Middle frontal gyrus (tissue), 1 donor: ENCODE results near the gene RASSF8.

Source experiments
- DNase-seq: peaks from one replicate; pipeline ENCODE4 v3.0.0-alpha.2; 2015; ENCODE audit warnings: low spot score; ENCODE audit errors: extremely low spot score

Gene RASSF8

DNA sequence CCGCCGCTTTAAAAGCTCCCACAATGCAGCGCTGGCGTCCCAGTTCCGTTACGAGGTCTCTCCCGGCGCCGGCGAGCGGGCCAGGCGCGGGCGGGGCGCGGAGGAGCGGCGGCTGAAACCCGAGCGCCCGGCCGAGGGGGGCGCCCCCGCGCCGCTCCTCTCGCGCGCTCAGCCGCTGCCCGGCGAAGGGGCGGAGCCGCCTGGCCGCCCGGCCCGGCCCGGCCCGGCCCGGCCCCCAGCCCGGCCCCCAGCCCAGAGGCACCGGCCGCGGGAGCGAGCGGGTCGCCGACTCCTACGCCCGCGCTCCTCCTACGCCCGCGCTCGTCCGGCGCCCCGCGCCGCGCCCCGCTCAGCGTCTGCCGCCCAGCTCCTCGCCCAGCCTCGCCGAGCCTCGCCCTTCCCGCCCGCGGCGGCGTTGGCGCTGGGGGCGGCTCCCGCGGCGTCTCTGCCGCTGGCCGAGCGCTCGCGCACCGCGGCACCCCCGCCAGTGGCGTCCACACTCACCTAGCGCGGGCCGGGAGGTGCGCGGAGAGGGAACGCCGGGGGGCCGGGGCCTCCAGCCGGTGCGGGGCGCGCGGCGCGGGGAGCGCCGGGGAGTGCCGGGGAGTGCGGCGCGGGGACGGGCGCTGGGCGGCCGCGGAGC, at the start of gene RASSF8:
RASSF8 (plus strand) TSS at position 255 of the 643 bp plus-strand sequence. CDS start 96,662 bp downstream, outside the sequence.
- peak; percentile 57 for DNase-seq

DNA sequence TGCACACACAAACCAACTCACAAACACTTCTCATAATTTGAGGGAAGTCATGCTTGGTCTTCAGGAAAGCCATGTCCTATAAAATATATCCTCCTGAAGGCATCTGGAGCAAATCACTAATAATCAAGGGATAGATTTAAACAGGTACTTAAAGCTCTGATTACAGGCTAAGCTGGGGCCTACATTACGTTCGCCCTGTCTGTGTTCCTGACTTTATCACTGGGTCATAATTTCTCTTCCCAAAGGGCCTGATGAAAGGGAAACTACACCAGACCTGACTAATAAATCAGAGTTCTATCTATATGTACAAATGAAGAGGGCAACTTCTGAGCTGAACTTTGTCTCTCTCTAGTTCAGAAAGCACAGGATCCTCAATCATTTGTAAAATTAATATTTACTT, 43.9 kb upstream of the RASSF8 start:
- no peak for DNase-seq

DNA sequence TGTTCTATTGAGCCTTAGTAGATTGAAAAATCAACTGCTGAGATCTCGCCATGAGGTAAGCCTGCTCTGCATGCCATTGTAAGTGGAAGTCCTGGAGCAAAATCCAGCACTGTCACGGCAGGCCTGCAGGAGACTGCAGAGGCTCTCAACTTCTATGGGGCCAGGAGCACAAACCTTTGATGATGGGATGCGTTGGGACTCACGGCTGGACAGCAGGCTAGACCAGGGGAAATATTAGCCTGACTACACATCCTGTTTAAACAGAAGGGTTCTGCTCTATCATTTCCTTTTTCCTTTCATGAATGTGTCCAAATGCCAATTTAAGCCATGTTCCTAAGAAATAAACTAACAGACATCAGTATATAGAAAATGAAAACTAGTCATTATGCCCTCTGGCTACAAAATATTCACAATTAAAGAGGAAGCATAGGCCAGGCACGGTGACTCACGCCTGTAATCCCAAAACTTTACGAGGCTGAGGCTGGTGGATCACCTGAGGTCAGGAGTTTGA, 33.9 kb upstream of the RASSF8 start:
- DNase-seq = no peak

DNA sequence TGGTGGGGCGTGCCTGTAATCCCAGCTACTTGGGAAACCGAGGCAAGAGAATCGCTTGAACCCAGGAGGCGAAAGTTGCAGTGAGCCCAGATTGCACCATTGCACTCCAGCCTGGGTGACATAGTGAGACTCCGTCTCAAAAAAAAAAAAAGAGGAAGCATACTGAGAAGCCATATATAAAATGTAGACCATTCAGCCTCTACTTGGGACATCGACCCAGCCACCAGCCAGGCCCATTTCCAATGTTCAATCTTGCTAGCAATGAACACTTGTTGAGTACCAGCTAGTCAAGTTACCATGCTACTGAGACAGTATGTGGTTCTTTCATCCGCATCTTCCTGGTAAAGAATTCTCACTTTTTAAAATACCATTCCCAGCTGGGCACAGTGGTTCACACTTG, 33.4 kb upstream of the RASSF8 start:
- DNase-seq = no peak

- no peak for DNase-seq
These were observed 31.9 kb upstream of the RASSF8 start for GRCh38 chr12:25926536-25926935.

DNA sequence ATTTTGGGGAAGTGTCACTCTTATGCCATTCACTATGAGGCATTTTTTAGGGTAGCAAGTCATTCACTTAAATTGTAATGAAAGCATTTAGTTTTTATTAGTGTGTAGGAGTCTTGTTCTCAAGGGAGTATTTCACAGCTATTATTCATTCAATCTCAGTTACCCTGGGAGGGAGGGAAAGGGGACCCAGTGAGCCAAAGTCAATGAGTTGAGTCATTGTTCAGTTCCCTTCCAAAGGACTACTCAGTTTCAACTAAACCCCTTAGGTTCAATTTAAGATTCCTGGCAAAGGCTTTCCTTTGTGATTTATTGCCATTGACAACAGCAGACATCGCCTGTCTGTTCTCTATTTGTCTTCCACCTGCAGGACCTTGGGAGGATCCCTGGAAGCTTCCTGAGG, 29.3 kb upstream of the RASSF8 start:
- no peak for DNase-seq

- no peak for DNase-seq
These were observed 25.5 kb upstream of the RASSF8 start for GRCh38 chr12:25932971-25933370.

GRCh38 chr12:25934456-25934855, 24.0 kb upstream of the RASSF8 start:
- no peak for DNase-seq

DNA sequence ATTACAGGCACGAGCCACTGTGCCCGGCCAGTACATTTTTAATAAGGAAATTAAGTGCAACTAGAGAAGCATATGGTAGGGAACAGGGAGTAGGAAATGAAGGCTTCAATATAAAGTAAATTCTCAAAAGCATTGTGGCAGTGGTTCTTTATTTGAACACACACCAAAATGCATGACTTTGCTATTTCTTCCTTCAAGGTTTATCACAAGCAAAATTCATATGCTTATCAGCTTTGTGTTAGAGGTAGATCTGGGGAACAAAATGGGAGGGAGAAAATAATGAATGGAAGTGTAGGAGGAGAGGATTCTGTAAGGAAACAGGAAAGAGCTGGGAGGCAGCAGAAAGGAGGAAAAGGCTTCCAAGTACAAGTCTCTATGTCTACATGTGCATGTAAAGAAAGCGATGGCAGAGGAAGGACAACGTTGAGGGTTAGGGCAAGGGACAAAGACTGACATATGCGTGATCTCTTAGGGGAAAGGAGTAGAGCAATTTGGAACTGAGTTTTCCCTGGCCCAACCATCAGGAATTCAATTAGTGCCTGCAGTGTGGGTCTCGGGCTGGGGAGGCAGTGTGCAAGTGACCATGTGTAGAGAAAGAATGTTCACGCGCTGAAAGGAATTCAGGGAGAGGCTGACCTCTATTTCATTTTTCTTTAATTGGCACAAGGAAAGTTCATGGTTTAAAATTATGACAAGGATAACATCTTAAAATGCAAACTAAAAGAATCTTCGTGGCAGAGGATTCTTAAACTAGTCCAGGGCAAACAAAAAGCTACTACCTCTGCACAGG, 22.9 kb upstream of the RASSF8 start:
- no peak for DNase-seq

- DNase-seq = no peak
These were observed 21.4 kb upstream of the RASSF8 start for GRCh38 chr12:25937096-25937495.

GRCh38 chr12:25938581-25938980, 19.9 kb upstream of the RASSF8 start:
- DNase-seq = no peak

DNA sequence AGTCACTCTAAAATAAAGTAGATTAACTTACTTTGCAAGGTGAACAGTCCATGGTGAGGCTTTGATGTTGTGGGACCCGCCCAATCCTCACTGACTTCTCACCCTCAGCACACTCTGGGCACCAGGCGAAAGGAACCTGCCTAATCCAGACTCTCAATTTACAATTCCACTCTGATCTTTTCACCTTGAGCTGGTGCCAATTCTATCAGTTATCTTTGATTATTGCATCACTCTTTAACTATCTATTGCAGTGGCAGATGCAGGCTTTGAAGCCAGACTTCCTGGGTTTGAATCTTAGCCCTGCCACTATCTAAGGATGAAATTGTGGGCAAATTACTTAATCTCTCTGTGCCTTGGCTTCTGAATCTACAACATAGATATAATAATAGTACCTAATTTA, 18.9 kb upstream of the RASSF8 start:
- no peak for DNase-seq

- no peak for DNase-seq
These were observed 17.6 kb upstream of the RASSF8 start for GRCh38 chr12:25940886-25941285.

GRCh38 chr12:25942709-25943108, 15.8 kb upstream of the RASSF8 start:
- no peak for DNase-seq

DNA sequence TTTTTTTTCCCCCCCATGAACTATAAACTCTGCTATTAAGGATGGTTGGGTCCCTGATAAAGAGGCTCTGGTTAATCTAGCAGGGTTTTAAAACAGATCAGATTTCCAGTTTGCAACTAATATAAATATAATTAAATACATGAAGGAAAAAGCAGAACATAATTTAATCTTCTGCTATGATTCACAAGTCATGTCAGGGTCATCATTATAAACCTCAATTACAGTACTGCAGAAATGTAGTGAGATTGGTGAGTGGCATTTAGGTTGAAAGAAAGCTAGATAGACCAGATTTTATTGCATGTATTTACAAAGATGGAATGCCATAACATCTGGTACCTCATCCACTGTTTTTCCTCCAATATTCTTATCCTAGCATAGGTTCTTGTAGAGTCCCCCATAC, 14.5 kb upstream of the RASSF8 start:
- DNase-seq = no peak

- no peak for DNase-seq
These were observed 9.1 kb upstream of the RASSF8 start for GRCh38 chr12:25949343-25949742.

DNA sequence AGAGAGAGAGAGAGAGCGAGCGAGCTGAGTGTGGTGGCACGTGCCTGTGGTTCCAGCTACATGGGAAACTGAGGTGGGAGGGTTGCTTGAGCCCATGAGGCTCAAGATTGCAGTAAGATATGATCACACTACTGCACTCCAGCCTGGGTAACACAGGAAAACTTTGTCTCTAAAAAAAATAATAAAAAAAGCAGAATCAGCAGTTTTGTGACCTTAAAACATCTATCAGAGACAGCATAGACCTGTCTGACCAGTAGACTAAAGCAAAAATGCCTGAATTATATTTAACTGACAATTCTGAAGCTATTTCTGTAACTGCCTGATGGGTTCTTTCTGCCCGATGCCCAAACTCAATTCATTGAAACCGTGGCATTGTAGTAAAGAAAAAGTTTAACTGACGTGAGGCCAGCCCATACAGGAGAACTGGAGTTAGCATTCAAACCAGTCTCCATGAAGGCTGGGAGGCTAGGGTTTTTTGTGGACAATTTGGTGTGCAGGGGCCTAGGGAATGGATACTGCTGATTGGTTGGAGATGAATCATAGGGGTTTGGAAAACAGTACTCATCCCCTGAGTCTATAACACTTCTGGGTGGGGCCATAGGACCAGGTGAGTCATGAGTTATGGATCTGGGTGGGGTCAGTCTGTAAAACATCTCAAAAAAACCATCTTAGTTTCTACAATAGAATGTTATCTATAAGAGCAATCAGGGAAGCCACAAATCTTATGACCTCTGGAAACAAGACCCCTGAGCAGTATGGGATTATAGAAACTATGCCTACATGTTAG, 8.0 kb upstream of the RASSF8 start:
- DNase-seq = no peak

- no peak for DNase-seq
These were observed 572 bp upstream of the RASSF8 start for GRCh38 chr12:25957793-25958427.

GRCh38 chr12:25959071-25959961, 834 bp downstream of the RASSF8 start:
- DNase-seq = peak; percentile 23

DNA sequence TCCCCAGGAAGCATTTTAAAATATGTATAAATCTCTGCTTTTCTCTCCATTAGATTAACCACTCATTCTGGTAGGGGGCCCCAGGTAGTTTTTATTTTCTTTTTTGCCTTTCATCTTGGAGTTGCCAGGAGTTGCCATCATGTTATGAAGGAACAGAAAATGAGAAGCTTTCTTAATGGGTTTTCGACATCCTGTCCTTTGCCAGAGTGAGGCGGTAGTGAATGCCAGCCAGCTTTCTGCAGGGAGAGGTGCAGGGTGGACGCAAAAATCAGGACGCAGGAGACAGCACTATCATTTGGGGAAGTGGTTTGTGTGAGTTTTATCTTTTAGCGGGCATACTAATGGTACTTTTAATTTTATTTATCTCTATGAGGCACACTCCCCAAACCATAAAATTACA, 1.7 kb downstream of the RASSF8 start:
- DNase-seq = no peak
